Measurements from ENCODE around the gene UTS2R. TPM values are rescaled to one million over a fixed set of nuclear protein-coding genes. Genes with fewer than 3 reads are reported as not detected.

The UTS2R gene
- total RNA-seq, 2 donors from 2014 or later: 0.40 TPM; not detected in 1

DNA sequence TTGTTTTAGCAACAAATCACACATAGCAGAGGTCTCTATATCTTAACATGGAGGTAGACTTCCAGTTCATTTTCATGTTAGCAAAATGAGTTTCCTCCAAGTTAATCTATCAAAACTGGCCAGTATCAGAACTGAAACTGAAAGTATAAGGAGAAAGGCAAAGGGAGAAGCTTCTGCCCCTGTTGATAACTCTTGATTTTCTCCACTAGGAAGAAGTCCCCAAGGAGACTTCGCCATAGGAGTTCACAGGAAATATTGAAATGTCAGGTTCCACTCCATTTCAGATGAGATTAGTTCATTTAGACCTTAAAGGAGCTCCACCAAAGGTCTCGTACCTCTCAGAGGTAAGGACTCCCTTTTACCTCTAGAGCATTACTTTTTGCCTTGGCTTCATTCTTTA is 48.0 kb downstream of the UTS2R start:
- Histone ChIP-seq H3K9me3 (ENCODE audit: control insufficient read depth, low read length) (no peaks in the 10 kb centered on the region), H3K4me3 (ENCODE audit: low read length) (peak overlapping the region; percentile 91), H3K9ac (ENCODE audit: extremely low read depth, low read length, poor library complexity, severe bottlenecking) (no peak overlapping the region), H3K27ac (ENCODE audit: low read depth, low read length) (no peak overlapping the region), H3K4me1 (ENCODE audit: control insufficient read depth, insufficient read depth, low read length) (no peaks in the 10 kb centered on the region), H3K27me3 (ENCODE audit: control insufficient read depth, insufficient read depth, low read length, poor library complexity, severe bottlenecking) (no peaks in the 10 kb centered on the region), H3K36me3 (ENCODE audit: control insufficient read depth, insufficient read depth, low read length) (peaks cover 7% of the 10 kb centered on the region)
- WGBS, 2 experiments (ENCODE audit: insufficient coverage in 1 of 2, insufficient read length in 1 of 2): 90 to 95% methylated on average over 2 of the region's 2 CpGs
- Mint-ChIP-seq H3K9me3 (peaks cover 15% of the 10 kb centered on the region), H3K36me3 (ENCODE audit: low read depth) (peaks cover 30% of the 10 kb centered on the region), H3K27ac (no peak overlapping the region), H3K4me1 (no peaks in the 10 kb centered on the region), H3K27me3 (ENCODE audit: insufficient read depth) (no peaks in the 10 kb centered on the region), H3K4me3 (peak overlapping the region; percentile 69)
- TF ChIP-seq, protein P1, sequence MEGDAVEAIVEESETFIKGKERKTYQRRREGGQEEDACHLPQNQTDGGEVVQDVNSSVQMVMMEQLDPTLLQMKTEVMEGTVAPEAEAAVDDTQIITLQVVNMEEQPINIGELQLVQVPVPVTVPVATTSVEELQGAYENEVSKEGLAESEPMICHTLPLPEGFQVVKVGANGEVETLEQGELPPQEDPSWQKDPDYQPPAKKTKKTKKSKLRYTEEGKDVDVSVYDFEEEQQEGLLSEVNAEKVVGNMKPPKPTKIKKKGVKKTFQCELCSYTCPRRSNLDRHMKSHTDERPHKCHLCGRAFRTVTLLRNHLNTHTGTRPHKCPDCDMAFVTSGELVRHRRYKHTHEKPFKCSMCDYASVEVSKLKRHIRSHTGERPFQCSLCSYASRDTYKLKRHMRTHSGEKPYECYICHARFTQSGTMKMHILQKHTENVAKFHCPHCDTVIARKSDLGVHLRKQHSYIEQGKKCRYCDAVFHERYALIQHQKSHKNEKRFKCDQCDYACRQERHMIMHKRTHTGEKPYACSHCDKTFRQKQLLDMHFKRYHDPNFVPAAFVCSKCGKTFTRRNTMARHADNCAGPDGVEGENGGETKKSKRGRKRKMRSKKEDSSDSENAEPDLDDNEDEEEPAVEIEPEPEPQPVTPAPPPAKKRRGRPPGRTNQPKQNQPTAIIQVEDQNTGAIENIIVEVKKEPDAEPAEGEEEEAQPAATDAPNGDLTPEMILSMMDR (conservative IDR thresholded peaks at IDR 0.05): no peak
- DNase-seq: no peak

DNA sequence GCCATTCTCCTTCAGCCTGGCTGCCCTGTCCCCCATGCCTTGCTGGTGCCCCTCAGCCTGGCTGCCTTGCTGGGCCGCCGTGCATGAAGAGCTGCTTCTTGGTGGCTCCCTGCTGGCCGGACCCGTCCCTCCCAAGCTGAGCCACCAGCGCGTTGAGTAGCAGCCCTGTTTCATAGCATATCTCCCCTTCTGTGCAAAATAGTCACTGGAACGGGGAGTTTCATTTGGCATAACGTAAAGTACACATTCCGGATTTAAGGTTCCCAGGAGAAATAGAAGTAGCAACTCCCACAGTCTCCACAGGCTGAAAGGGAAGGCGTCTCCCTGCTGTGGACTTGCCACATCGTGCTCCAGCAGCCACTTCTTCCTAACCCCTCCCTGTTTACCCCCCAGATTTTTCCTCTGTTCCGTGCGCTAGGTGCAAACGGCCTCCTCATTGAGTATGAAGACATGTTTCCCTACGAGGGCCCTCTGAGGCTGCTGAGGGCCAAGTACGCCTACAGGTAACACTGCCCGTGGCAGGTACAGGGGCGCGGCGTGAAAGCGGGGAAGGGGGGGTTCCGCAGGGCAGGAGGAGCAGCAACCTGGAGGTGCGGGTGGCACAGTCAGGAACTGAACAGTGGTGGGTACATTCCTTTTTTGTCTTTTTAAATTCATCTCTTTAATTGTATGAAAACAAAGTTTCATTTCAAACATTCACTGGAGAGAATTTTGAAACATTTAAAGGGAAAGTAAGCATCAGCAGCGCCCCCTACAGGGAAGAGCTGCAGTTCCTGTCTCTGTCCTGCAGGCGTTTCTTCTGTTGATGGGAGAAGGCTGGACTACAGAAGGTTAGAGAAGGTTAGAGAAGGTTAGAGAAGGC is 52.7 kb downstream of the UTS2R start:
- WGBS, 2 experiments (ENCODE audit: insufficient coverage in 1 of 2, insufficient read length in 1 of 2): 86% methylated on average over 16 to 24 of the region's 25 CpGs
- Histone ChIP-seq H3K27ac (ENCODE audit: low read depth, low read length) (no peak overlapping the region), H3K36me3 (ENCODE audit: control insufficient read depth, insufficient read depth, low read length) (peaks cover 7% of the 10 kb centered on the region)

DNA sequence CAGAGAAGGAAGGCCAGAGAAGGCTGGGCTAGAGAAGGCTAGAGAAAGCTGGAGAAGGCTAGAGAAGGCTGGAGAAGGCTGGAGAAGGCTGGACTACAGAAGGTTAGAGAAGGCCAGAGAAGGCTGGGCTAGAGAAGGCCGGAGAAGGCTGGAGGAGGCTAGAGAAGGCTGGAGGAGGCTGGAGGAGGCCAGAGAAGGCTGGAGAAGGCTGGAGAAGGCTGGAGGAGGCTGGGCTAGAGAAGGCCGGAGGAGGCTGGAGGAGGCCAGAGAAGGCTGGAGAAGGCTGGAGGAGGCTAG is 53.2 kb downstream of the UTS2R start:
- TF ChIP-seq, protein P1 (conservative IDR thresholded peaks at IDR 0.05): no peak
- Mint-ChIP-seq H3K4me1 (no peaks in the 10 kb centered on the region), H3K36me3 (ENCODE audit: low read depth) (peaks cover 28% of the 10 kb centered on the region), H3K9me3 (peaks cover 15% of the 10 kb centered on the region), H3K27me3 (ENCODE audit: insufficient read depth) (no peaks in the 10 kb centered on the region), H3K4me3 (no peak overlapping the region), H3K27ac (no peak overlapping the region)
- no peaks in the 10 kb centered on the region for H3K9me3 ChIP-seq (ENCODE audit: control insufficient read depth, low read length)
- H3K27ac ChIP-seq (ENCODE audit: low read depth, low read length): no peak overlapping the region
- no peaks in the 10 kb centered on the region for H3K27me3 ChIP-seq (ENCODE audit: control insufficient read depth, insufficient read depth, low read length, poor library complexity, severe bottlenecking)
- no peak overlapping the region for H3K4me3 ChIP-seq (ENCODE audit: low read length)
- H3K9ac ChIP-seq (ENCODE audit: extremely low read depth, low read length, poor library complexity, severe bottlenecking): no peak overlapping the region
- H3K4me1 ChIP-seq (ENCODE audit: control insufficient read depth, insufficient read depth, low read length): no peaks in the 10 kb centered on the region
- no peak for DNase-seq
- WGBS, 2 experiments (ENCODE audit: insufficient coverage in 1 of 2, insufficient read length in 1 of 2): 94 to 100% methylated on average over 1 to 2 of the region's 2 CpGs
- peaks cover 7% of the 10 kb centered on the region for H3K36me3 ChIP-seq (ENCODE audit: control insufficient read depth, insufficient read depth, low read length)

More for the DNA sequence above, 52.7 kb downstream of the UTS2R start:
- Mint-ChIP-seq H3K27ac (no peak overlapping the region), H3K4me1 (no peaks in the 10 kb centered on the region), H3K27me3 (ENCODE audit: insufficient read depth) (no peaks in the 10 kb centered on the region), H3K36me3 (ENCODE audit: low read depth) (peaks cover 29% of the 10 kb centered on the region), H3K4me3 (no peak overlapping the region), H3K9me3 (peaks cover 15% of the 10 kb centered on the region)
- no peak overlapping the region for H3K4me3 ChIP-seq (ENCODE audit: low read length)
- TF ChIP-seq, protein P1 (conservative IDR thresholded peaks at IDR 0.05): peak; percentile 91
- H3K27me3 ChIP-seq (ENCODE audit: control insufficient read depth, insufficient read depth, low read length, poor library complexity, severe bottlenecking): no peaks in the 10 kb centered on the region
- peak; percentile 90 for DNase-seq
- no peaks in the 10 kb centered on the region for H3K4me1 ChIP-seq (ENCODE audit: control insufficient read depth, insufficient read depth, low read length)
- no peak overlapping the region for H3K9ac ChIP-seq (ENCODE audit: extremely low read depth, low read length, poor library complexity, severe bottlenecking)
- H3K9me3 ChIP-seq (ENCODE audit: control insufficient read depth, low read length): no peaks in the 10 kb centered on the region

Other genes starting within 250 kb of the UTS2R start
- 10 to 100 TPM; 61.8 to 82.8 TPM for gene CCDC57, start 158.9 kb upstream of the UTS2R start, total RNA-seq
- gene SLC16A3, start 142.7 kb upstream of the UTS2R start, total RNA-seq: 10 to 100 TPM; 31.8 to 39.7 TPM
- gene CSNK1D, start 98.1 kb upstream of the UTS2R start, total RNA-seq: 100 to 1,000 TPM; 104 to 143 TPM
- gene CD7, start 54.2 kb upstream of the UTS2R start, total RNA-seq: under 1 TPM; 0.55 to 0.80 TPM
- gene SECTM1, start 38.0 kb upstream of the UTS2R start, total RNA-seq: not detected
- gene TEX19, start 12.5 kb upstream of the UTS2R start, total RNA-seq: under 1 TPM; 0.46 to 0.48 TPM
- 10 to 100 TPM; 31.5 to 37.6 TPM for gene HEXD, start 46.6 kb downstream of the UTS2R start, total RNA-seq
- 10 to 100 TPM; 24.0 to 30.1 TPM for gene OGFOD3, start 46.8 kb downstream of the UTS2R start, total RNA-seq
- 10 to 100 TPM; 71.2 to 88.5 TPM for gene CYBC1, start 79.0 kb downstream of the UTS2R start, total RNA-seq
- gene NARF, start 87.0 kb downstream of the UTS2R start, total RNA-seq: 10 to 100 TPM; 64.0 to 70.8 TPM
- gene FOXK2, start 148.0 kb downstream of the UTS2R start, total RNA-seq: 10 to 100 TPM; 67.2 to 68.1 TPM